Effector CD8-positive, alpha-beta T cell (primary cell): ENCODE measurements around the gene QSOX2.
"Not testable (repeated sequence)": the region's sequence is repeated elsewhere in the genome, so short reads cannot be mapped to it uniquely, and the experiment has no call there.

Experiments used
- DNase-seq: peaks from one replicate; lab custom pipeline; 2025; lab: John Stamatoyannopoulos, UW

Gene QSOX2

GRCh38 chr9:136236471-136237410 lies 8.9 kb downstream of the QSOX2 start:
- not testable (repeated sequence) for DNase-seq

GRCh38 chr9:136235709-136236455 lies 9.7 kb downstream of the QSOX2 start:
- DNase-seq: no peak

- no peak for DNase-seq
Observed at GRCh38 chr9:136235171-136235570, 10.4 kb downstream of the QSOX2 start.

- DNase-seq: no peak
Observed at GRCh38 chr9:136234597-136234996, 11.0 kb downstream of the QSOX2 start.

- DNase-seq: no peak
Observed at GRCh38 chr9:136233868-136234267, 11.7 kb downstream of the QSOX2 start.

GRCh38 chr9:136233411-136233810 lies 12.2 kb downstream of the QSOX2 start:
- DNase-seq: no peak

- no peak for DNase-seq
Observed at GRCh38 chr9:136232969-136233368, 12.6 kb downstream of the QSOX2 start.

- DNase-seq: no peak
Observed at GRCh38 chr9:136231478-136232297, 13.9 kb downstream of the QSOX2 start.

- no peak for DNase-seq
Observed at GRCh38 chr9:136230773-136231172, 14.8 kb downstream of the QSOX2 start.

- DNase-seq: no peak
Observed at GRCh38 chr9:136230365-136230764, 15.2 kb downstream of the QSOX2 start.

- no peak for DNase-seq
Observed at GRCh38 chr9:136229096-136230065, 16.2 kb downstream of the QSOX2 start.

- no peak for DNase-seq
Observed at GRCh38 chr9:136228107-136228875, 17.3 kb downstream of the QSOX2 start.

- no peak for DNase-seq
Observed at GRCh38 chr9:136226680-136227407, 18.8 kb downstream of the QSOX2 start.

- peak; percentile 19 for DNase-seq
Observed at GRCh38 chr9:136225748-136226679, 19.6 kb downstream of the QSOX2 start.

- DNase-seq: no peak
Observed at GRCh38 chr9:136225366-136225747, 20.3 kb downstream of the QSOX2 start.

- DNase-seq: no peak
Observed at GRCh38 chr9:136223871-136224640, 21.6 kb downstream of the QSOX2 start.

- DNase-seq: no peak
Observed at GRCh38 chr9:136222906-136223285, 22.7 kb downstream of the QSOX2 start.
